HepG2 (cell line): Measurements from ENCODE around the gene HMGN4. TPM values are rescaled to one million over a fixed set of nuclear protein-coding genes. Genes with fewer than 3 reads are reported as not detected.

Source experiments
- GABPA ChIP-seq, 2 experiments: IDR thresholded peaks; 2 replicates each; pipeline ENCODE4 v1.6.1; 2011 to 2016; ENCODE audit warnings: low read depth in 2 of 2, low read length in 1 of 2, missing biosample characterization in 1 of 2, missing genetic modification characterization in 1 of 2
- KDM1A ChIP-seq: IDR thresholded peaks from 2 replicates; pipeline ENCODE4 v1.6.1; 2016; ENCODE audit warnings: missing compliant biosample characterization
- LCORL ChIP-seq, 2 experiments: fragments of 450-650 bp in 1 of 2; sonication (generic) in 1 of 2; formaldehyde crosslinking in 1 of 2; IDR thresholded peaks; 2 replicates each; pipeline versions ENCODE4 v1.5.0 to v1.6.1; 2017 to 2020; ENCODE audit warnings: antibody characterized with exemption in 1 of 2, missing genetic modification reagents in 1 of 2
- MAF1 ChIP-seq: sonication (generic); formaldehyde crosslinking; IDR thresholded peaks from 2 replicates; pipeline ENCODE4 v1.5.0; 2020; ENCODE audit warnings: missing genetic modification reagents, borderline replicate concordance
- MED8 ChIP-seq: sonication (generic); formaldehyde crosslinking; IDR thresholded peaks from 2 replicates; pipeline ENCODE4 v1.8.1; 2023; ENCODE audit warnings: mild to moderate bottlenecking, missing genetic modification reagents; ENCODE audit not compliant: insufficient replicate concordance
- MIXL1 ChIP-seq: IDR thresholded peaks from 2 replicates; pipeline ENCODE4 v1.6.1; 2016
- NR2F1 ChIP-seq, 2 experiments: fragments of 450-650 bp in 1 of 2; formaldehyde crosslinking in 1 of 2; IDR thresholded peaks; 2 replicates each; pipeline versions ENCODE4 v1.5.0 to v1.6.1; 2016 to 2020; ENCODE audit warnings: mild to moderate bottlenecking in 1 of 2, missing compliant biosample characterization in 1 of 2, missing genetic modification reagents in 1 of 2, moderate library complexity in 1 of 2
- RAD51 ChIP-seq: fragments of 450-650 bp; IDR thresholded peaks from 2 replicates; pipeline ENCODE4 v1.6.1; 2016; ENCODE audit warnings: borderline replicate concordance
- SOX6 ChIP-seq, 2 experiments: fragments of 450-650 bp in 1 of 2; sonication (generic) in 1 of 2; formaldehyde crosslinking in 1 of 2; IDR thresholded peaks; 2 replicates each; pipeline versions ENCODE4 v1.4.0 to v1.6.1; 2017 to 2020; ENCODE audit warnings: antibody characterized with exemption in 1 of 2, mild to moderate bottlenecking in 1 of 2, missing genetic modification reagents in 1 of 2
- ZNF263 ChIP-seq: sonication (generic); formaldehyde crosslinking; IDR thresholded peaks from 2 replicates; pipeline ENCODE4 v1.4.0; 2020; ENCODE audit warnings: missing genetic modification reagents
- ZNF512B ChIP-seq: sonication (generic); formaldehyde crosslinking; IDR thresholded peaks from 2 replicates; pipeline ENCODE4 v1.5.1; 2020; ENCODE audit warnings: missing genetic modification reagents, mild to moderate bottlenecking, borderline replicate concordance
- ZNF557 ChIP-seq: sonication (generic); formaldehyde crosslinking; IDR thresholded peaks from 2 replicates; pipeline ENCODE4 v1.4.0; 2020; ENCODE audit warnings: missing genetic modification reagents
- ZNF609 ChIP-seq: sonication (generic); formaldehyde crosslinking; IDR thresholded peaks from 2 replicates; pipeline ENCODE4 v1.4.0; 2020; ENCODE audit warnings: mild to moderate bottlenecking, missing genetic modification reagents, borderline replicate concordance
- ZNF660 ChIP-seq: sonication (generic); formaldehyde crosslinking; IDR thresholded peaks from 2 replicates; pipeline ENCODE4 v1.5.1; 2020; ENCODE audit warnings: mild to moderate bottlenecking, low read depth, missing genetic modification reagents, borderline replicate concordance
- ZNF710 ChIP-seq: sonication (generic); formaldehyde crosslinking; IDR thresholded peaks from 2 replicates; pipeline ENCODE4 v1.5.0; 2020; ENCODE audit warnings: mild to moderate bottlenecking, missing genetic modification reagents, borderline replicate concordance
- ZNF782 ChIP-seq: sonication (generic); formaldehyde crosslinking; IDR thresholded peaks from 2 replicates; pipeline ENCODE4 v1.4.0; 2020; ENCODE audit warnings: missing genetic modification reagents, mild to moderate bottlenecking, borderline replicate concordance
- ZNF792 ChIP-seq: IDR thresholded peaks from 2 replicates; pipeline ENCODE4 v1.6.1; 2016
- ZNF878 ChIP-seq: sonication (generic); formaldehyde crosslinking; IDR thresholded peaks from 2 replicates; pipeline ENCODE4 v1.8.1; 2023; ENCODE audit warnings: mild to moderate bottlenecking, missing genetic modification reagents, moderate library complexity
- polyA plus RNA-seq, 8 experiments: library from polyadenylated mRNA; depleted of rRNA in 3 of 8; stranded (reverse) in 7 of 8; unstranded in 1 of 8; fragments of >200 nt; fragmentation: Illumina TruSeq in 4 of 8; extraction: Trizol in 4 of 8; gene quantifications; 2 replicates each; pipeline versions ENCODE4 v1.2.1 to v1.2.3, GENCODE V29; 2011 to 2016; ENCODE audit warnings: low read depth in 4 of 8, missing spikeins in 1 of 8, mixed read lengths in 1 of 8; ENCODE audit not compliant: insufficient read depth in 1 of 8
- total RNA-seq, 5 experiments: library from RNA; depleted of rRNA; stranded (reverse); fragments of >200 nt; fragmentation: Illumina TruSeq; extraction: Trizol; gene quantifications; 2 replicates each; pipeline ENCODE4 v1.2.3, GENCODE V29; 2016; ENCODE audit warnings: low read depth in 1 of 5

HMGN4 gene
- total and polyA plus RNA-seq, 2 of the 13 experiments (the other 11 are each of a cell fraction or from before 2014, with no cell fraction given), result 39.9 to 52.1 TPM

- TF ChIP-seq ZNF609 (CRISPR knock-in tag), result no peak
- 0 out of 2 replicates have a peak, but pooled peaks have one; percentile 6 for TF ChIP-seq ZNF512B
- 0 out of 2 replicates have a peak, but pooled peaks have one; percentile 17 for TF ChIP-seq KDM1A
- TF ChIP-seq GABPA (IDR thresholded peaks at IDR 0.05; ENCODE audit: low read depth, low read length), result no peak
- 0 out of 2 replicates have a peak, but pooled peaks have one; percentile 7 for TF ChIP-seq GABPA (CRISPR knock-in tag; IDR thresholded peaks at IDR 0.05; ENCODE audit: low read depth)
- no peak for TF ChIP-seq SOX6 (IDR thresholded peaks at IDR 0.05)
- 0 out of 2 replicates have a peak, but pooled peaks have one; percentile 4 for TF ChIP-seq SOX6 (CRISPR knock-in tag; IDR thresholded peaks at IDR 0.05)
- no peak for TF ChIP-seq ZNF660 (CRISPR knock-in tag)
- TF ChIP-seq MED8 (CRISPR knock-in tag), result no peak
- TF ChIP-seq MAF1, result peak; percentile 78
- no peak for TF ChIP-seq RAD51
- TF ChIP-seq ZNF263 (CRISPR knock-in tag), result no peak
- TF ChIP-seq ZNF557 (CRISPR knock-in tag), result 0 out of 2 replicates have a peak, but pooled peaks have one; percentile 23
- TF ChIP-seq LCORL (IDR thresholded peaks at IDR 0.05), result no peak
- TF ChIP-seq LCORL (CRISPR knock-in tag; IDR thresholded peaks at IDR 0.05), result no peak
- TF ChIP-seq ZNF782 (CRISPR knock-in tag), result no peak
- 0 out of 2 replicates have a peak, but pooled peaks have one; percentile 50 for TF ChIP-seq MIXL1 (CRISPR knock-in tag)
- TF ChIP-seq ZNF792 (CRISPR knock-in tag), result 0 out of 2 replicates have a peak, but pooled peaks have one; percentile 36
- TF ChIP-seq NR2F1 (CRISPR knock-in tag; IDR thresholded peaks at IDR 0.05), result no peak
- no peak for TF ChIP-seq ZNF710
- peak; percentile 29; the same call in 1 of the 2 replicates for TF ChIP-seq ZNF878 (CRISPR knock-in tag)
Observed at GRCh38 chr6:26594730-26595632, 56.8 kb downstream of the HMGN4 start (continued).
